Suprapubic skin (tissue), 4 donors: ENCODE results near the gene NPAS3.

Experiments
- CTCF ChIP-seq, 2 donors: fragments of 200-600 bp in 1 of 2; fragments of 450-650 bp in 1 of 2; sonication (generic) in 1 of 2; IDR thresholded peaks; one replicate each; pipeline ENCODE4 v1.5.1; 2016 to 2019; ENCODE audit warnings: antibody characterized with exemption in 2 of 2, mild to moderate bottlenecking in 1 of 2, moderate library complexity in 1 of 2
- POLR2A ChIP-seq, 2 donors: fragments of 450-650 bp; IDR thresholded peaks; one replicate each; pipeline ENCODE4 v1.6.1; 2017; ENCODE audit warnings: antibody characterized with exemption in 2 of 2, mild to moderate bottlenecking in 2 of 2, moderate library complexity in 2 of 2
- POLR2AphosphoS5 ChIP-seq, 3 donors: sonication (generic); formaldehyde crosslinking; IDR thresholded peaks; one replicate each; pipeline ENCODE4 v1.6.1; 2017; ENCODE audit warnings: antibody characterized with exemption in 3 of 3

DNA sequence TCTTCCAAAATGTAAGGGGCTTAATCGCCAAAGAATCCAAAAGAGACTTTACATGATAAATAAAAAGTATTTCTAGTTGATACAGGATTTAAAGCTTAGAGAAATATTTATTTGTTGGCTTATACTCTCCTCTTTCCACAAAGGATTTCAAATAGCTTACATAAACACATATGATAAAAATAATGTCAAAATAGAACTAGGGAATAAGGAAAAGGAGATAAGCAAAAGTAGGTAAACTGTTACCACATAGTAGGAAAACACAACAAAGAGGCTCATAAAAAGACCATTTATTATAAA, 625.2 kb downstream of the NPAS3 start:
- no peak for TF ChIP-seq CTCF (IDR thresholded peaks at IDR 0.05)
- TF ChIP-seq POLR2A (IDR thresholded peaks at IDR 0.05), result no peak
- no peak for TF ChIP-seq POLR2AphosphoS5 (IDR thresholded peaks at IDR 0.05)
